ENCODE data around the gene TEX13D.

Gene TEX13D

GRCh38 chrX:124342174-124342867 lies 9.9 kb downstream of the TEX13D start:
- TF ChIP-seq CTCF (conservative IDR thresholded peaks at IDR 0.05; ENCODE audit: low read depth): no peak
- no peak overlapping the region for H3K27ac ChIP-seq
- ChIA-PET POLR2A (ENCODE audit: low non-redundant PET) (interaction anchor here (0.6 kb wide), 1 partner anchor 18 kb away, joined by 9 read pairs; no protein-coding TSS in a partner anchor), CTCF (no interaction called here)
- DNase-seq (ENCODE audit: low spot score): no peak

- DNase-seq (ENCODE audit: low spot score): no peak
- POLR2A ChIA-PET (ENCODE audit: low non-redundant PET): no interaction called here
- no peak for TF ChIP-seq CTCF (conservative IDR thresholded peaks at IDR 0.05; ENCODE audit: low read depth)
- H3K27ac ChIP-seq: no peak overlapping the region
- CTCF ChIA-PET: no interaction called here
These were observed 10.6 kb downstream of the TEX13D start for GRCh38 chrX:124343016-124343415.

- no peak for DNase-seq (ENCODE audit: low spot score)
- TF ChIP-seq CTCF (conservative IDR thresholded peaks at IDR 0.05; ENCODE audit: low read depth): no peak
- H3K27ac ChIP-seq: no peak overlapping the region
- CTCF ChIA-PET: interaction anchor here (0.7 kb wide), 1 partner anchor 684 kb away, joined by 4 read pairs; no protein-coding TSS in a partner anchor
- POLR2A ChIA-PET (ENCODE audit: low non-redundant PET): no interaction called here
These were observed 11.8 kb downstream of the TEX13D start for GRCh38 chrX:124344246-124344645.

GRCh38 chrX:124346117-124346876 lies 13.8 kb downstream of the TEX13D start, which contains the start of gene SH2D1A:
Gene SH2D1A, plus strand, starts transcription at chrX:124346563. Its CDS starts 80 bp downstream, at chrX:124346643.
- no peak within 1 kb of the TSS for H3K27ac ChIP-seq
- TF ChIP-seq CTCF (conservative IDR thresholded peaks at IDR 0.05; ENCODE audit: low read depth): no peak
- ChIA-PET CTCF (no interaction called here), POLR2A (ENCODE audit: low non-redundant PET) (no interaction called here)
- DNase-seq (ENCODE audit: low spot score): no peak

- no peak for TF ChIP-seq CTCF (conservative IDR thresholded peaks at IDR 0.05; ENCODE audit: low read depth)
- POLR2A ChIA-PET (ENCODE audit: low non-redundant PET): no interaction called here
- CTCF ChIA-PET: no interaction called here
- DNase-seq (ENCODE audit: low spot score): no peak
- H3K27ac ChIP-seq: no peak overlapping the region
These were observed 14.4 kb downstream of the TEX13D start for GRCh38 chrX:124346877-124347241.

GRCh38 chrX:124347242-124347641 lies 14.8 kb downstream of the TEX13D start:
- no peak for TF ChIP-seq CTCF (conservative IDR thresholded peaks at IDR 0.05; ENCODE audit: low read depth)
- CTCF ChIA-PET: no interaction called here

More at GRCh38 chrX:124347242-124347641, 14.8 kb downstream of the TEX13D start:
- POLR2A ChIA-PET (ENCODE audit: low non-redundant PET): no interaction called here
- no peak for DNase-seq (ENCODE audit: low spot score)
- no peak overlapping the region for H3K27ac ChIP-seq
